ENCODE results near the gene SCAMP3. TPM values are rescaled to one million over a fixed set of nuclear protein-coding genes. Genes with fewer than 3 reads are reported as not detected.
A peak's percentile ranks its signal among the peaks of the same experiment; 100 is the strongest.
"Not testable (repeated sequence)": the region's sequence is repeated elsewhere in the genome, so short reads cannot be mapped to it uniquely, and the experiment has no call there.

Gene SCAMP3
- total RNA-seq, 1 donor from 2014 or later: 16.2 TPM

- no peak overlapping the region for H3K27ac ChIP-seq (ENCODE audit: low read depth, low read length)
- H3K4me3 ChIP-seq (ENCODE audit: low read length in 3 of 3): no peak overlapping the region
- H3K9me3 ChIP-seq (ENCODE audit: control insufficient read depth in 3 of 3, low read length in 3 of 3): no peaks in the 10 kb centered on the region
- H3K36me3 ChIP-seq (ENCODE audit: control insufficient read depth in 3 of 3, insufficient read depth in 3 of 3, low read length in 3 of 3): peaks cover 5 to 17% (median 11%) of the 10 kb centered on the region in 3 donors
- H3K9ac ChIP-seq (ENCODE audit: low read depth in 1 of 3, low read length in 3 of 3): no peak overlapping the region
- peaks cover 19 to 29% (median 20%) of the 10 kb centered on the region in 3 donors for H3K4me1 ChIP-seq (ENCODE audit: control insufficient read depth in 3 of 3, insufficient read depth in 3 of 3, low read length in 3 of 3)
- H3K27me3 ChIP-seq (ENCODE audit: control insufficient read depth in 3 of 3, insufficient read depth in 3 of 3, low read length in 3 of 3): no peaks in the 10 kb centered on the region
Observed at GRCh38 chr1:155247667-155248553, 14.2 kb downstream of the SCAMP3 start.

DNA sequence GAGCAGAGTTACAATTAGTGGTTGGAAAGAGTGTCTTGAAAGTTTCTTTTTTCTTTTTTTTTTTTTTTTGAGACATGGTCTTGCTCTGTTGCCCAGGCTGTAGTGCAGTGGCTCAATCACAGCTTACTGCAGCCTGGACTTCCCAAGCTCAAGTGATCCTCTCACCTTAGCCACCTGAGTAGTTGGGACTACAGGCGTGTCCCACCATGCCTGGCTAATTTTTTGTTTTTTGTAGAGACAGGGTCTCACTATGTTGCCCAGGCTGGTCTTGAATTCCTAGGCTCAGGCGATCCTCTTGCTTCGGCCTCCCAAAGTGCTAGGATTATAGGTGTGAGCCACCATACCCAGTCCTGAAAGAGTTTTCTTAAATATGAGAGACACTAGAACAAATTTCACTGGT lies 15.4 kb downstream of the SCAMP3 start:
- not testable (repeated sequence) for H3K27ac ChIP-seq (ENCODE audit: low read depth, low read length); H3K4me3 ChIP-seq (ENCODE audit: low read length in 3 of 3); H3K27me3 ChIP-seq (ENCODE audit: control insufficient read depth in 3 of 3, insufficient read depth in 3 of 3, low read length in 3 of 3); H3K9me3 ChIP-seq (ENCODE audit: control insufficient read depth in 3 of 3, low read length in 3 of 3); H3K9ac ChIP-seq (ENCODE audit: low read depth in 1 of 3, low read length in 3 of 3)
- H3K36me3 ChIP-seq (ENCODE audit: control insufficient read depth in 3 of 3, insufficient read depth in 3 of 3, low read length in 3 of 3): peaks cover 5 to 17% (median 11%) of the 10 kb centered on the region in 3 donors
- H3K4me1 ChIP-seq (ENCODE audit: control insufficient read depth in 3 of 3, insufficient read depth in 3 of 3, low read length in 3 of 3): peaks cover 21 to 34% (median 21%) of the 10 kb centered on the region in 3 donors

- Histone ChIP-seq H3K27me3 (ENCODE audit: control insufficient read depth in 3 of 3, insufficient read depth in 3 of 3, low read length in 3 of 3) (no peaks in the 10 kb centered on the region), H3K27ac (ENCODE audit: low read depth, low read length) (peak overlapping the region; percentile 82), H3K9ac (ENCODE audit: low read depth in 1 of 3, low read length in 3 of 3) (peak overlapping the region; percentile 71 to 88 (median 75)), H3K4me1 (ENCODE audit: control insufficient read depth in 3 of 3, insufficient read depth in 3 of 3, low read length in 3 of 3) (peaks cover 22 to 37% (median 22%) of the 10 kb centered on the region in 3 donors), H3K4me3 (ENCODE audit: low read length in 3 of 3) (peak overlapping the region; percentile 73 to 93 (median 86)), H3K9me3 (ENCODE audit: control insufficient read depth in 3 of 3, low read length in 3 of 3) (no peaks in the 10 kb centered on the region), H3K36me3 (ENCODE audit: control insufficient read depth in 3 of 3, insufficient read depth in 3 of 3, low read length in 3 of 3) (peaks cover 5 to 17% (median 11%) of the 10 kb centered on the region in 3 donors)
Observed at GRCh38 chr1:155245163-155245524, 17.0 kb downstream of the SCAMP3 start.

DNA sequence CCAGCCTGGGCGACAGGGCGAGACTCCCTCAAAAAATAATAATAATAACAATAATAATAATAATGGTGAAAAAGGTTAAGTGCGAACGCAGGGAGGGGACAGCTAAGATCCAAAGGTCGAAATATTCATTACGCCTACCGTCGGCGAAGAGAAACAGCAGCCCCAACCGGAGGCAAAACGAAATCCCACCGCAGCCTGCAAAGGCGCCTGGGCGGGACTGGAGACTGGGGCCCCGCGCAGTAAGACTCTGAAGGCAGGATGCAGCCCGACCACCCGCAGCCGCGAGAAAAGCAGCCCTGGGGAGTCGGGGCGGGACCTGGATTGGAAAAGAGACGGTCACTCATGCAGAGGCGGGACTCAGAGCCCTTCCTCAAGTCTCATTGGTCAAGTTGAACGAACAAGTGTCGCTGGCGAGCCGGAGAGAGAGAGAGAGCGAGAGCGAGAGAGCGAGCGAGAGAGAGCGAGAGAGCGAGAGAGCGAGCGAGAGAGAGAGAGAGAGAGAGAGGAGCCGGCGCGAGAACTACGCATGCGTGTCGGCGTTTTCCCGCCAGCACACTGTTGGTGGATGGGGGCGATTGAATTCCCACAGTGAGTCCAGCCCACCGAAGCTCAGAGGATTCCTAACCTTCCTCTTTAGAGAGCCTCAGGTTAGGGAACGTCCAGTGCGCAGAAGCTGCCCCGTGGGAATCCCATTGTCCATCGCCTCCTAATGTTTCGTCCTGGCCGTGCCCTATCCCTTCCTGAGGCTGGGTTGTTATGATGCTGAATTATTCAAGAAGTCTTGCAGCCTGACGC lies 17.6 kb downstream of the SCAMP3 start:
- no peaks in the 10 kb centered on the region for H3K9me3 ChIP-seq (ENCODE audit: control insufficient read depth in 3 of 3, low read length in 3 of 3)
- peaks cover 5 to 17% (median 11%) of the 10 kb centered on the region in 3 donors for H3K36me3 ChIP-seq (ENCODE audit: control insufficient read depth in 3 of 3, insufficient read depth in 3 of 3, low read length in 3 of 3)
- peak overlapping the region; percentile 75 to 88 (median 84) for H3K9ac ChIP-seq (ENCODE audit: low read depth in 1 of 3, low read length in 3 of 3)
- no peaks in the 10 kb centered on the region for H3K27me3 ChIP-seq (ENCODE audit: control insufficient read depth in 3 of 3, insufficient read depth in 3 of 3, low read length in 3 of 3)
- peak overlapping the region; percentile 73 to 93 (median 86) for H3K4me3 ChIP-seq (ENCODE audit: low read length in 3 of 3)
- peaks cover 22 to 37% (median 22%) of the 10 kb centered on the region in 3 donors for H3K4me1 ChIP-seq (ENCODE audit: control insufficient read depth in 3 of 3, insufficient read depth in 3 of 3, low read length in 3 of 3)
- peak overlapping the region; percentile 82 for H3K27ac ChIP-seq (ENCODE audit: low read depth, low read length)

DNA sequence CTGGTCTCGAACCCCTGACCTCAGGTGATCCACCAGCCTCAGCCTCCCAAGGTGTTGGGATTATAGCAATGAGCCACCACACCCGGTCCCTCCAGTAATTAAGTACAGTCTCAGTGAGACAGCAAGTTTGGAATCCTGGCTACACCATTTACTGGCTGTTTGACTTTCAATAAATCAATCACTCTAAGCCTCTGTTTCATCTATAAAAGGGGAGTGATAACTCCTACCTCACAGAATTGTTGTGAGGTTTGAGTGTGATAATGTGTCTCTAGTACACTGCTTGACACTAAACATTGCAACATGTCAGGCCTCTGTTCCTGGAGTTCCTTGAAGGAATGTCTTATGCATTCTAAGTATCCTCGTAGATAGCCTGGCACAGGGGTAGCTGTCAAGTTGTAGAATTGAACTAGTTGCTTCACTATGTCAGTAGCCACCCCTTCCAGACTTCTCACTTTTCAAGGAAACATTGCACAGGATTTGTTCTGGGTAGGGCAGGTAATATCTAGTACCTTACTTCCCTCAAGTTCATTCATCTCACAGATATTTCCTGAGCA lies 19.3 kb downstream of the SCAMP3 start:
- peaks cover 5 to 10% (median 9%) of the 10 kb centered on the region in 3 donors for H3K36me3 ChIP-seq (ENCODE audit: control insufficient read depth in 3 of 3, insufficient read depth in 3 of 3, low read length in 3 of 3)
- H3K27me3 ChIP-seq (ENCODE audit: control insufficient read depth in 3 of 3, insufficient read depth in 3 of 3, low read length in 3 of 3): no peaks in the 10 kb centered on the region
- H3K4me1 ChIP-seq (ENCODE audit: control insufficient read depth in 3 of 3, insufficient read depth in 3 of 3, low read length in 3 of 3): peaks cover 22 to 37% (median 22%) of the 10 kb centered on the region in 3 donors
- no peaks in the 10 kb centered on the region for H3K9me3 ChIP-seq (ENCODE audit: control insufficient read depth in 3 of 3, low read length in 3 of 3)
- H3K4me3 ChIP-seq (ENCODE audit: low read length in 3 of 3): peak overlapping the region in 2 of 3 donors; percentile 86 to 93
- no peak overlapping the region for H3K27ac ChIP-seq (ENCODE audit: low read depth, low read length)
- H3K9ac ChIP-seq (ENCODE audit: low read depth in 1 of 3, low read length in 3 of 3): peak overlapping the region in 2 of 3 donors; percentile 75 to 88

DNA sequence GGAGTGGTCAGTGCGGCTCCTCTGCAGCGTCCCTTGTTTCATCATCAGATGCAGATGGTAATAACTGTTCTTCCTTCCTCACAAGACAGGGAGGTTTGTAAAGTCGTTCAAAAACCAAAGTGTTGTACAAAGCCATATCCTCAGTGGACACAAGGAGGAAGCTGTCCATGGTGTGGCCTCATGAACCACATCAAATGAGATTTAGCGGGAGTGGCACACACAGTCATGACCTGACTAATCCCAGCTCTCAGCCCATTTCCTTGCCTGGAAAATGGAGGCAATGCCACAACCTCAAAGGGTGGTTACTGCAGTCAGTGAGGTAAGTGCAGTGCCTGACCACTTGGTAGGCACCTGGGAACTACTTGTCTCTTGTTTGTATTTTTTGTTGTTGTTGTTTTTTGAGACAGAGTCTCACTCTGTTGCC lies 20.3 kb downstream of the SCAMP3 start:
- Histone ChIP-seq H3K27ac (ENCODE audit: low read depth, low read length) (no peak overlapping the region), H3K4me3 (ENCODE audit: low read length in 3 of 3) (no peak overlapping the region), H3K4me1 (ENCODE audit: control insufficient read depth in 3 of 3, insufficient read depth in 3 of 3, low read length in 3 of 3) (peaks cover 22 to 37% (median 22%) of the 10 kb centered on the region in 3 donors), H3K9me3 (ENCODE audit: control insufficient read depth in 3 of 3, low read length in 3 of 3) (no peaks in the 10 kb centered on the region), H3K9ac (ENCODE audit: low read depth in 1 of 3, low read length in 3 of 3) (no peak overlapping the region), H3K27me3 (ENCODE audit: control insufficient read depth in 3 of 3, insufficient read depth in 3 of 3, low read length in 3 of 3) (no peaks in the 10 kb centered on the region), H3K36me3 (ENCODE audit: control insufficient read depth in 3 of 3, insufficient read depth in 3 of 3, low read length in 3 of 3) (peaks cover 0 to 7% (median 5%) of the 10 kb centered on the region in 3 donors)

- no peak overlapping the region for H3K27ac ChIP-seq (ENCODE audit: low read depth, low read length)
Observed at GRCh38 chr1:155241069-155241679, 21.0 kb downstream of the SCAMP3 start.

DNA sequence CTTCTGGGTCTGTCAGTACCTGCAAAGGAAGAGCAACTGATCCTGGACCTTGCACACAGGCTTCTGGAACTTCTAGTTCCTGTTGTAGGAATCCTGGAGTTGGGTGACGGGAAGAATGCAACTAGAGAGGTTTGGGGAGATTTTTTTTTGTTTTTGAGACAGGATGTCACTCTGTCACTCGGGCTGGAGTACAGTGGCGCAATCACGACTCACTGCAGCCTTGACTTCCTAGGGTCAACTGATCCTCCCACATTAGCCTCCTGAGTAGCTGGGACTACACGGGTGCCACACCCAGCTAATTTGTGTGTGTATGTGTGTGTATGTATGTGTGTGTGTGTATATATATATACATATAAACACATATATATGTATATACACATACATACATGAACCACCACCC lies 25.7 kb downstream of the SCAMP3 start:
- Histone ChIP-seq H3K4me3 (ENCODE audit: low read length in 3 of 3) (no peak overlapping the region), H3K9me3 (ENCODE audit: control insufficient read depth in 3 of 3, low read length in 3 of 3) (no peaks in the 10 kb centered on the region), H3K9ac (ENCODE audit: low read depth in 1 of 3, low read length in 3 of 3) (no peak overlapping the region), H3K36me3 (ENCODE audit: control insufficient read depth in 3 of 3, insufficient read depth in 3 of 3, low read length in 3 of 3) (peaks cover 7 to 20% (median 19%) of the 10 kb centered on the region in 3 donors), H3K4me1 (ENCODE audit: control insufficient read depth in 3 of 3, insufficient read depth in 3 of 3, low read length in 3 of 3) (peaks cover 4 to 9% (median 8%) of the 10 kb centered on the region in 3 donors), H3K27ac (ENCODE audit: low read depth, low read length) (no peak overlapping the region), H3K27me3 (ENCODE audit: control insufficient read depth in 3 of 3, insufficient read depth in 3 of 3, low read length in 3 of 3) (no peaks in the 10 kb centered on the region)

More at GRCh38 chr1:155241069-155241679, 21.0 kb downstream of the SCAMP3 start:
- H3K27me3 ChIP-seq (ENCODE audit: control insufficient read depth in 3 of 3, insufficient read depth in 3 of 3, low read length in 3 of 3): no peaks in the 10 kb centered on the region
- no peaks in the 10 kb centered on the region for H3K9me3 ChIP-seq (ENCODE audit: control insufficient read depth in 3 of 3, low read length in 3 of 3)
- H3K9ac ChIP-seq (ENCODE audit: low read depth in 1 of 3, low read length in 3 of 3): peak overlapping the region in 1 of 3 donors; percentile 54
- peak overlapping the region; percentile 56 to 78 (median 68) for H3K4me3 ChIP-seq (ENCODE audit: low read length in 3 of 3)
- H3K36me3 ChIP-seq (ENCODE audit: control insufficient read depth in 3 of 3, insufficient read depth in 3 of 3, low read length in 3 of 3): peaks cover 4 to 14% (median 10%) of the 10 kb centered on the region in 3 donors
- H3K4me1 ChIP-seq (ENCODE audit: control insufficient read depth in 3 of 3, insufficient read depth in 3 of 3, low read length in 3 of 3): peaks cover 22 to 37% (median 22%) of the 10 kb centered on the region in 3 donors

DNA sequence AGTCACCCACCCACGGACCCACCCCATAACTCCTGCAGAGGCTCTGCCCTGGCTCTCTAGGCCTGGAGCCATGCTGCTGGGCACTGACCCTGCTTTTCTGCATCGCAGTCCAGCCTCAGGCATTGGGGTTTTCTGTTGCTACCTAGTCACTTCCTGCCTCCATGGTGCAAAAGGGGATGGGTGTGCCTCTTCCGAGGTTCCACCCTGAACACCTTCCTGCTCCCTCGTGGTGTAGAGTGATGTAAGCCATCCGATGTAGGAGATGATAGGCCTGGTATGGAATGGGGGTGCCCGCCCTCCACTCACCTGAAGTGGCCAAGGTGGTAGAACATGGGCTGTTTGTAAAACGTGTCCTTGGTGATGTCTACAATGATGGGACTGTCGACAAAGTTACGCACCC lies 26.8 kb downstream of the SCAMP3 start:
- not testable (repeated sequence) for H3K4me1 ChIP-seq (ENCODE audit: control insufficient read depth in 3 of 3, insufficient read depth in 3 of 3, low read length in 3 of 3); H3K9me3 ChIP-seq (ENCODE audit: control insufficient read depth in 3 of 3, low read length in 3 of 3); H3K27me3 ChIP-seq (ENCODE audit: control insufficient read depth in 3 of 3, insufficient read depth in 3 of 3, low read length in 3 of 3); H3K9ac ChIP-seq (ENCODE audit: low read depth in 1 of 3, low read length in 3 of 3); H3K27ac ChIP-seq (ENCODE audit: low read depth, low read length); H3K4me3 ChIP-seq (ENCODE audit: low read length in 3 of 3)
- H3K36me3 ChIP-seq (ENCODE audit: control insufficient read depth in 3 of 3, insufficient read depth in 3 of 3, low read length in 3 of 3): peaks cover 7 to 20% (median 19%) of the 10 kb centered on the region in 3 donors
